Gastrocnemius medialis (tissue), 4 donors: ENCODE results near the gene MAP3K7CL.

Source experiments
- CTCF ChIP-seq, 5 experiments: fragments of 450-650 bp in 3 of 5; fragments of 200-600 bp in 2 of 5; sonication (generic) in 2 of 5; IDR thresholded peaks in 4 of 5; conservative IDR thresholded peaks in 1 of 5; 1 replicate in 4 of 5; 2 replicates in 1 of 5; pipeline ENCODE4 v1.5.1; 2016 to 2019; ENCODE audit warnings: antibody characterized with exemption in 5 of 5, mild to moderate bottlenecking in 3 of 5, moderate library complexity in 3 of 5
- POLR2A ChIP-seq, 2 donors: fragments of 450-650 bp; IDR thresholded peaks; one replicate each; pipeline ENCODE4 v1.6.1; 2017; ENCODE audit warnings: antibody characterized with exemption in 2 of 2, mild to moderate bottlenecking in 2 of 2, moderate library complexity in 2 of 2

DNA sequence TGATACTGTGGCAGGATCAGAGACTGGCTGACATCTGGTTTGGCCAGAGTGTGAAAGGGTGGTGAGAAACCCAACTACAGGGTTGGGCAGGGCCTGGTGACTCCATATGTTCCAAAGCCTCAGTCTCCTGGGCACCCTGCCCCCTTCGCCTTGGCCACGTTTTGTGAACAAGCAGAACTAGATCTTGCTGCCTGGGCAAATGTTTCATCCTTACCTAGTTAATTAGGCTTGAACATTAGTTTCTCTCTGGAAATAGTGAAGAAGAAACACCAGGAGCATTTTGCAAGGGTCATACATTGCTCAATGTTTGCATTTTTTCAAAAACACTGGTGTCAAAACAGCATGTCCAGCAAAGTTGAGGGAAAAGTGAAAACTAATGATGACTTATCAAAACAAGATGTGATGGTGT is 60.5 kb downstream of the MAP3K7CL start:
- TF ChIP-seq CTCF (IDR thresholded peaks at IDR 0.05 in 4 of 5, conservative IDR thresholded peaks at IDR 0.05 in 1 of 5), result no peak
- no peak for TF ChIP-seq POLR2A (IDR thresholded peaks at IDR 0.05)
